Esophagus muscularis mucosa (tissue), 4 donors: Measurements from ENCODE around the gene RDX.

Experiments
- CTCF ChIP-seq, 3 experiments: fragments of 200-600 bp in 2 of 3; fragments of 450-650 bp in 1 of 3; sonication (generic) in 2 of 3; IDR thresholded peaks; one replicate each; pipeline ENCODE4 v1.5.1; 2017 to 2019; ENCODE audit warnings: antibody characterized with exemption in 3 of 3, mild to moderate bottlenecking in 2 of 3, moderate library complexity in 1 of 3
- EP300 ChIP-seq: sonication (generic); formaldehyde crosslinking; IDR thresholded peaks from one replicate; pipeline ENCODE4 v1.6.1; 2017; ENCODE audit warnings: antibody characterized with exemption
- POLR2A ChIP-seq: fragments of 450-650 bp; IDR thresholded peaks from one replicate; pipeline ENCODE4 v1.6.1; 2017; ENCODE audit warnings: antibody characterized with exemption, moderate library complexity, mild to moderate bottlenecking, low read depth

GRCh38 chr11:110160437-110160836 is 136.0 kb downstream of the RDX start:
- no peak for TF ChIP-seq CTCF (IDR thresholded peaks at IDR 0.05)
- no peak for TF ChIP-seq POLR2A
- TF ChIP-seq EP300 = no peak
